GM11168 (cell line): ENCODE data around the gene ARHGAP42.

ENCODE experiments used
- in situ Hi-C: fragments of 300-500 bp; cut with MboI; formaldehyde crosslinking; loops from one replicate; pipeline ENCODE4 v1.12.0; 2022; ENCODE audit warnings: low sequenced_read_pairs; ENCODE audit not compliant: unreplicated experiment

Gene ARHGAP42

DNA sequence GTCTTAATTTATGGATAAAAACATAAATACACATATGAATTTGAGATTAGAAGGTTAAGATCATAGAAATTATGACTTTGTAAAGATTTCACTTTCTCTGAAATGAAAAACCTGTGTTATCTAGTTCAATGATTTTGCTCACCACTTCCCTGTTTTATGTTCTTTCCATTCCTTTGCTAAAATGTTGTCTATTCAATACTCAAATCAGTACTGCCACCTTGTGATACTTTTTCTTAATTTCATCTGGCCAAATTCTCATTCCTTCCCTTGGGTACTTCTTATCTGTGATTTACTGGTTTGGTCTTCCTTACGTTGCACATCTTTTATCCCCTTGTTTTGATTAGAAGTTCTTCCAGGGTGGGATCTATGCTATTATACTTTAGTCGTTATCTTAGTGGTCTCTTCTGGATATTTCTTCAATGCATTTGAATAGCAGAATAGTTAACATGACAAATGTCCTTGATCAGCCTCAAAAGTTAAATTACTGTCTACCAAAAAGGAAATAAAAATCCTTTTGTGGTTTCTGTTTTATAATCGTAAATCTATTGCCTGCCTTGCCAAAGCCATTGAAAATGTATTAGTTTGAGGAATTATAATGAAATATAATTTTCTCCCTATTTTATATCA, 245.5 kb downstream of the ARHGAP42 start:
- in situ Hi-C loops = loop anchor here (5.0 kb wide), 1 partner anchor 75 kb away; no protein-coding TSS in a partner anchor

DNA sequence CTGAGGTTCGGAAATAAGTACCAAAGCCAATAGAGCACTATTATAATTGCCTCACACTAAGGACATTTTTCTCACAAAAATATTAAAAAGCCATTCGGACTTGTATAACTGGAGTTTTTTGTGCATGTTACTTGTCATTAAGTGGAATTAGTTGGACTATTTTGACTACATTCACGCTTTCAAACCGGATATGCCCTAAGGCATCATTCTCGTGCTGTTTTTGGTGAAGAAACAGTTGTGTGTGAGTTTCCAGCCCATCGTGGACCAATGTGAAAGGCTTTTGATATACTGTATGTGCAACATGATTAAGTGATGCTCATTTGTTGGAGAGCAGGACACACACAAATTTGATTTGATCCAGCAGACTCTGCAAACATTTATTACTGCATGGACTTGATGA, 249.7 kb downstream of the ARHGAP42 start:
- in situ Hi-C loops = no loop called here

GRCh38 chr11:100939571-100939970, 252.5 kb downstream of the ARHGAP42 start:
- in situ Hi-C loops = no loop called here

DNA sequence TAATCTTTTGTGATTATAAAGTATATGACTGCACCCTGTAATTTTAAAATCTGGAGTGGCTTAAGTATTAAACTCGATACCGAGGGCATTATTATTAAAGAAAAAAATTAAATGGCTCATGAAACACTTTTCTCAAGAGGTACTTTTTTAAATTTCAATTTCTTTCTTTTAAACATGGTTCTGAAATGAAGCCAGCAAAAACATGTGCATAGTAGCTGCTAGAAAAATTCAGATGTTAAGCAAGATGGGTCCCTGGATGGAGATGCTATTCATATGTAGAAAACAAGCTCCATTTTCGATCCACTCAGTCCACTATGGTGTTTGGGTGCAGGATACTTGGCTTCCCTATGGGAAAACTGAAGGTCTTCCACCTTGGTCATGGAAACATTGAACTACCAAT, 253.0 kb downstream of the ARHGAP42 start:
- in situ Hi-C loops = loop anchor here (10.0 kb wide), 1 partner anchor 365 kb away; no protein-coding TSS in a partner anchor

DNA sequence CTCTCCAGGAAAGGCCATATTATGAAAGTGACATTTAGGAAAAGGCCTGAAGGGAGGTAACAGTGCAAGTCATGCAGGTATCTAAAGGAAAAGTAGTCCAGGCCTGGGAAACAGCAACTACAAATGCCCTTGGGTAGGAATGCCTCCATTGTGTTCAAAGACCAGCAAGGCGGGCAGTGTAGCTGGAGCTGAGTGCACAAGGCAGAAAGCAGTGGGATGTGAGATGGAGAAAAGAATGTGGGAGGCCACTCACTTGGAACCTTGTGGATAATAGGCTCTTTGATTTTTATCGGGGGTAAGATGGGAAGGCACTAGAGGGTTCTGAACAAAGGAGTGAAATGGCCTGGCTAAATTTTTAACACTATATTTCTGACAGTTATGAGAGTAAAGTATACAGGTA, 253.9 kb downstream of the ARHGAP42 start:
- in situ Hi-C loops = loop anchor here (10.0 kb wide), 1 partner anchor 366 kb away; no protein-coding TSS in a partner anchor

DNA sequence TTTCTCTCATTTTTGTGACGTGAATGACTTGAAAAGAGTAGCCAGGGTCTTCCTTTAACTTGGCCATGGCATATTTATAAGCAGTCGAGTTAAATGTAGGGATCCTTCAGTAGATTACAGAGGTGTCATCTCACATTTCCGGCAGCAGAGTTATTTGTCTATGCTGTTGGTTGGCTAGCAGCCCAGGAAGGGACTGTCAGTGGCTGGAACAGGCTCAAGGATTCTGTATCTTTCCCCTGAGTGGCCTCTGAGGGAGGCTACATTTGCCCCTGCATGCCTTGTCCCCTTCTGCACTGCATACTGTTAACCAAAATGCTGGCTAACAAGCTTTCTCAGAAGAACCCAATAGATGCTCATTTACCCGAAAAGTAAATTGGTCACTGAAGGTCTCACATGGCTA, 254.9 kb downstream of the ARHGAP42 start:
- in situ Hi-C loops = loop anchor here (10.0 kb wide), 1 partner anchor 367 kb away; no protein-coding TSS in a partner anchor

DNA sequence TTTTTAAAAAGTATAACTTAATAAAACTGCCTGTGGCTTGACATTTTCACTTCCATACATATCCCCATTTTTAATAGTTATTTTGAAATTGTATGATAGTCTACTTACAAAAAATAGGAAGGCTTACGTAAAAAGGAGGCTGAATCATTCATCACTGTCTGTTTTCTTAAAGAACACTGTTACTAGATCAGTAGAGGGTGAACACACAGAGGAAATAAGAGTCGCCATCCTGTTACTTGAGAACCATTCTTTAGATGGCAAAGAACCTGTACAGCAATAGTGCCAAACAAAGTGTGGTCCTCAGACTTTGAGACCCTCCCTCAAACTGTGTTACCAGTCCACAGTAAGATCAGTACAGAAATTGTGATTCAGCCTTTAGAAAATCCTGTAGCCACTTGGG, 261.8 kb downstream of the ARHGAP42 start:
- in situ Hi-C loops = loop anchor here (10.0 kb wide), 1 partner anchor 374 kb away; no protein-coding TSS in a partner anchor

GRCh38 chr11:100949443-100949842, 262.4 kb downstream of the ARHGAP42 start:
- in situ Hi-C loops = loop anchor here (10.0 kb wide), 1 partner anchor 375 kb away; no protein-coding TSS in a partner anchor

GRCh38 chr11:100955318-100955717, 268.2 kb downstream of the ARHGAP42 start:
- in situ Hi-C loops = no loop called here

DNA sequence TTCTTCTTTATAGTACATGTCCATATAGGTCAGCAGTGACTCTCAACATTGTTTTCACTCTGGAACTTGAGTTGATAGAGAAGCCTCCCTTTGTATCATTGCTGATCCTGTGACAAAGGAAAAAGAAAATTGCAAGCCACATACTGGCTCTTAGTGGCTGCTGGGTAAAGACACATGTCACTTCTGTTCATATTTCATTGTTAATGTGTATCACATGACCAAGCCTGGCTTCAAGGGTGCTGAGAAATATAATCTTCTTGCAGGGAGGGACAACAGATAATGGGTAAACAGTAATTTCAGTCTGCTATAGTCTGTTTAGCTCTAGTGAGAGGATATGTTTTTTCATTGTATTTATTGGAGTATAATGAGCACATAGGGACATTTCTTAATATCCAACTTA, 269.3 kb downstream of the ARHGAP42 start:
- in situ Hi-C loops = no loop called here

- in situ Hi-C loops = no loop called here
Measured at GRCh38 chr11:100957499-100957898, 270.4 kb downstream of the ARHGAP42 start.

DNA sequence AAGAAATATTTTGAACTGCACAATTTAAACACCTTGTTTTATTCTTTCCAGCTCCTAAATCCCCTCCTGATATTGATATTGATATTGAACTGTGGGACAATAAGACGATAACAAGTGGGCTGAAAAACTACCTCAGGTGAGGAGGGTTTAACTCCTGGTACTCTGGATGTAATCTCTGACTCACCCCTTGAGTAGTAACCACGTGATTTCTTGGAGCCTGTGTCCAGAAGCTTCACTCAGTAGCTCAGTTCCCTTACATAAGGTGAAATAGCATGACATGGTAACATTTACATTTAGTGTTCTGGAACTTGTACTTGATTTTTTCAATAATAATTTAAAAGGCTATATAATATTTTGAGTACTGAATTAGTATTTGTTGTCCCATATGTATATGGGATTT, 274.5 kb downstream of the ARHGAP42 start:
- in situ Hi-C loops = no loop called here

DNA sequence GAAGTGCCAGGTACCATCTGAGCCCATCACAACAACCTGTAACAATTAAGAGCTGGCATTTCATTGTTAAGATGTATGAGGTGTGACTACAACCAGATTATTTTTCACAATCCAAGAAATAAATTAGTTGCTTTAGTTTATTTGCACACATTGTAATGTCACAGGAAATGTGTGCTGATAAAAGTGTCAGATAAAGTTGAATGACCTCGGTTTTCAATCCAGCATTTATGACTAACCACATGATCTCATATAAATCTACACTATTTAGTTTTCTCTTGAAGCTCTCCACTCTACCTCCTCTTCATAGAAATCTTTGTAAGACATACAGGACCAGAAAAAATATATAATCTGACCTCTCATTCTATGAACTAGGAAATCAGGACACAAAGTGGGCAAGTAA, 276.3 kb downstream of the ARHGAP42 start:
- in situ Hi-C loops = no loop called here

DNA sequence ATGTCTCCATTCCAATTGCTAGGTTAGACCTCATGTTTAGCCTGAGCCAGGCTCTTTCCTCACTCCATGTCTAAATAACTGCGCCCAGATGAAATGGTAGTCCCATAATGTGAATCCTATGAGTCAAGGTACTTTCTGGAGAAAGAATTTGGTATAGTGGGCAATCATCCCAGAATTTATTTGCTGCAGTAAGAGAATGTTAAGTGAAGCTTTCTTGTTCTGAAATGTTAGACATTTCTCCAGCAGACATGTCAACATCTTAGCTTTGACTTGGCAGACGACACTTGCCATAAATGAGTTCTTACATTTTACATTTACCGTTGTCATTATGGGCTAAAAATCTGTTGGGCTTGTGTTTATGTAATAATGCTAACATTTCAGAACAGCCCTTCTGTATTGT, 277.3 kb downstream of the ARHGAP42 start:
- in situ Hi-C loops = no loop called here

GRCh38 chr11:100965346-100965745, 278.3 kb downstream of the ARHGAP42 start:
- in situ Hi-C loops = no loop called here

GRCh38 chr11:100966366-100966765, 279.3 kb downstream of the ARHGAP42 start:
- in situ Hi-C loops = no loop called here

GRCh38 chr11:100969008-100969407, 281.9 kb downstream of the ARHGAP42 start:
- in situ Hi-C loops = no loop called here

DNA sequence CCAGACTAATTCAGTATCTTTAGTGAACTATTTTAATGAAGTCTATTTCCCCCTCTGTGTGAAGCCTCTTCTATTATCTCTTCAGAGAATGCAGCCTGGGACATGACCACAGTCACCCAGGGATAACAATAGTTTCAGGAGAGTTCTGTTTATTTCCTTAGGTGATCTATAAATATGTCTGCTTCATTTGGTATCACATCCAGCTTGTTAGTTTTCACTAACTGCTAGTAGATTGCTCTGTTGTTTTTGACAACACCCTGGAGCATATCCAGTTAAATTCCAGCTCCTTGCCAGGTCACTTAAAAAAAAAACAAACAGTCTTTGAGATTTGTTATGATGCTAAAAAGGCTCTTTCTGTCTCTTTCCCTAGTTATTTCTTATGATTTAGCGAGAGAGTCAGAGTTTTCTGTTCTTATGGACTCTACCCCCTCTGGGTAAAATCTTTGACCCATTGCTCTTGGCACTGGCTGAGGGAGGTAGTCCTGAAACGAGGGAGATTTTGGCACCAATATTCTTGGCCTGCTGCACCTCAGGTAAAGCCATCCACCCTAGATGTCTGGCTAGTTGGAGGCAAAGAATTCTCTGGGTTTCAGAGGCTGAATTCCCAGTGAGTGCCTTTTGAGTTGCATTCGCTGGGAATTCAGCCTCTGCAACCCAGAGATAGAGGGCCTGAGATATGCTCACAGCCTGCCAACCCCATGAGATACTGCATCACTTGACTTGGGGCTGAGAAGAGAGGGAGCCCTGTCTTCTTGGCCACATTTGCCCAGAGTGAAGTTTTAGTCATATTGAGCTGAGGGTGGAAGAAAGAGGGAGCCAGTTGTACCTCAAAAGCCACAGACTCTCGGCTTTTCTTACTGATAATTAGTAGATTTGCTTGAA, 283.4 kb downstream of the ARHGAP42 start:
- in situ Hi-C loops = no loop called here

GRCh38 chr11:100972046-100972445, 285.0 kb downstream of the ARHGAP42 start:
- in situ Hi-C loops = no loop called here

DNA sequence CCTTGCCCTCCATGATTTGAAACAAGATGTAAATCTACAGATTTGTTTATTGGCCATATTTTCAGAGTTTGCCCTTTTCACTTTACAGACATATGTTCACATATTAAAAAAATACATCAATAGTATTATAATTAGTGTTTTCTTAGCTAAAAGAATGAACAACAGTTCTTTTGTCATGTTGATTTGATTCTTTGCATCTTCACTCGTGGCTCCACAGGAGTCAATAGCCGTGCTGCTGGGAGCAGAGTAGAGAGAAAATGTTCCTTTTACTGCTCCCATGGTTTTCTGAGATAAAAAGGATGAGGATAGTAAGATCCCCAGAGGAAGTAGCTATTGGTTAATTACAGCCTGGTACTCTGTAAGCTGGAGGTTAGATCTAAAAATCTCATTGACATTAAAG, 291.4 kb downstream of the ARHGAP42 start:
- in situ Hi-C loops = no loop called here

GRCh38 chr11:100978939-100979338, 291.9 kb downstream of the ARHGAP42 start:
- in situ Hi-C loops = no loop called here
